Vagina (tissue), 2 donors: ENCODE data around the gene PAX2.

Experiments
- POLR2A ChIP-seq, 2 donors: fragments of 450-650 bp; IDR thresholded peaks; one replicate each; pipeline ENCODE4 v1.6.1; 2017; ENCODE audit warnings: antibody characterized with exemption in 2 of 2, mild to moderate bottlenecking in 2 of 2, moderate library complexity in 2 of 2
- POLR2AphosphoS5 ChIP-seq, 2 donors: sonication (generic); formaldehyde crosslinking; IDR thresholded peaks; one replicate each; pipeline ENCODE4 v1.9.0; 2017; ENCODE audit warnings: antibody characterized with exemption in 2 of 2, mild to moderate bottlenecking in 2 of 2, low read depth in 1 of 2; ENCODE audit not compliant: insufficient read depth in 1 of 2
- TF ChIP-seq, protein P1 (sequence below), 3 experiments: fragments of 450-650 bp in 2 of 3; fragments of 200-600 bp in 1 of 3; sonication (generic) in 1 of 3; IDR thresholded peaks; one replicate each; pipeline ENCODE4 v1.5.1; 2017 to 2019; ENCODE audit warnings: antibody characterized with exemption in 3 of 3, mild to moderate bottlenecking in 2 of 3, moderate library complexity in 2 of 3

DNA sequence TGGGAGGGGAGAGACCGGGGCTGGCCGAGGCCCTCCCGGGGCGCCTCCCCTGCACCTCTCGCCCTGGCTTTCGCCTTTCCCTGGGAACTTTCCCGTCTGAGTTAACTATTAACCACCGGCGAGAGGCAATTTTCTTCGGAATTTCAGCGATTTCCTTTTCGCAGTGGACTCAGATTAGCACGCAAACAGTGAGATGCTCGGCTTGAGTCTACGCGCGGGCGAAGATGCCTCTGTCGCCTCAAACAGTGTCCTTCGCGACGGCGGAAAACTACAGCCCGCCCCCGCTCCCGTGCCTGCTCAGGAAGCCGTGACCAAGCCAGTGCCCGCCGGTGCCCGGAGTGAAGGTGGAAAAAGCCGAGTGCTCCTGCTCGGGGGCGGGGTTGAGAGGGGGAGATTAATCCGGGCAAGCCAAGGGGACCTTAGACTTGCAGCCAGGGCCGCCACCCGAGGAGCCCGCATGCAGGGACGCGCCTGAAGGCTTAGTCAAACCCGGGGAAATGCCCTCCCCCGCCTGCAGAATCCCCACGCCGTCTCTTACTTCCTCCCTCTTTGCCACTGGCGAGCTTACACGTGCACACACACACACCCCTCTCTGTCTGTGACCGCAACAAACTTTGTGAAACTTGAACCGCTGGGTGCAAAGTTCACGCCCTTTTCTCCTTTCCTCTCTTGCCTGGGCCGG lies 14.5 kb upstream of the PAX2 start:
- no peak for TF ChIP-seq POLR2A (IDR thresholded peaks at IDR 0.05)
- TF ChIP-seq, protein P1, sequence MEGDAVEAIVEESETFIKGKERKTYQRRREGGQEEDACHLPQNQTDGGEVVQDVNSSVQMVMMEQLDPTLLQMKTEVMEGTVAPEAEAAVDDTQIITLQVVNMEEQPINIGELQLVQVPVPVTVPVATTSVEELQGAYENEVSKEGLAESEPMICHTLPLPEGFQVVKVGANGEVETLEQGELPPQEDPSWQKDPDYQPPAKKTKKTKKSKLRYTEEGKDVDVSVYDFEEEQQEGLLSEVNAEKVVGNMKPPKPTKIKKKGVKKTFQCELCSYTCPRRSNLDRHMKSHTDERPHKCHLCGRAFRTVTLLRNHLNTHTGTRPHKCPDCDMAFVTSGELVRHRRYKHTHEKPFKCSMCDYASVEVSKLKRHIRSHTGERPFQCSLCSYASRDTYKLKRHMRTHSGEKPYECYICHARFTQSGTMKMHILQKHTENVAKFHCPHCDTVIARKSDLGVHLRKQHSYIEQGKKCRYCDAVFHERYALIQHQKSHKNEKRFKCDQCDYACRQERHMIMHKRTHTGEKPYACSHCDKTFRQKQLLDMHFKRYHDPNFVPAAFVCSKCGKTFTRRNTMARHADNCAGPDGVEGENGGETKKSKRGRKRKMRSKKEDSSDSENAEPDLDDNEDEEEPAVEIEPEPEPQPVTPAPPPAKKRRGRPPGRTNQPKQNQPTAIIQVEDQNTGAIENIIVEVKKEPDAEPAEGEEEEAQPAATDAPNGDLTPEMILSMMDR (IDR thresholded peaks at IDR 0.05): no peak
- TF ChIP-seq POLR2AphosphoS5 (IDR thresholded peaks at IDR 0.05; ENCODE audit: insufficient read depth in 1 of 2, low read depth in 1 of 2): no peak
